Neuronal stem cell (in vitro differentiated cells): ENCODE measurements around the gene SC5D.

Experiments
- DNase-seq: peaks from one replicate; pipeline ENCODE4 v3.0.0-alpha.2; 2013; ENCODE audit warnings: low spot score
- H2AFZ ChIP-seq: one replicate; pipeline ENCODE4 v1.6.1; 2013; ENCODE audit warnings: mild to moderate bottlenecking, low read length, inconsistent platforms
- H2AK5ac ChIP-seq: 2 replicates; pipeline ENCODE4 v1.6.1; 2013; ENCODE audit warnings: low read depth, mild to moderate bottlenecking, inconsistent platforms, low read length, moderate library complexity, mixed read lengths
- H2BK120ac ChIP-seq: 2 replicates; pipeline ENCODE4 v1.6.1; 2013; ENCODE audit warnings: low read depth, mild to moderate bottlenecking, inconsistent platforms, low read length, moderate library complexity, mixed read lengths
- H2BK12ac ChIP-seq: one replicate; pipeline ENCODE4 v1.6.1; 2013; ENCODE audit warnings: low read length, inconsistent platforms
- H2BK15ac ChIP-seq: 2 replicates; pipeline ENCODE4 v1.6.1; 2013; ENCODE audit warnings: mild to moderate bottlenecking, low read length, inconsistent platforms, mixed read lengths
- H2BK5ac ChIP-seq: one replicate; pipeline ENCODE4 v1.6.1; 2013; ENCODE audit warnings: inconsistent platforms, mild to moderate bottlenecking, low read length, moderate library complexity
- H3K14ac ChIP-seq: one replicate; pipeline ENCODE4 v1.6.1; 2013; ENCODE audit warnings: low read length, inconsistent platforms
- H3K18ac ChIP-seq: 2 replicates; pipeline ENCODE4 v1.6.1; 2013; ENCODE audit warnings: low read length, inconsistent platforms
- H3K23ac ChIP-seq: 2 replicates; pipeline ENCODE4 v1.6.1; 2013; ENCODE audit warnings: low read depth, mild to moderate bottlenecking, mixed read lengths, low read length, inconsistent platforms; ENCODE audit not compliant: poor library complexity
- H3K27ac ChIP-seq: replicated peaks from 3 replicates; pipeline ENCODE4 v1.5.1; 2013; ENCODE audit warnings: low read length, inconsistent platforms
- H3K27me3 ChIP-seq, 3 experiments: 2 replicates each; pipeline ENCODE4 v1.6.1; 2013; ENCODE audit warnings: low read length in 3 of 3, mild to moderate bottlenecking in 2 of 3, inconsistent platforms in 1 of 3, low read depth in 1 of 3, mixed read lengths in 1 of 3, moderate library complexity in 1 of 3; ENCODE audit not compliant: control insufficient read depth in 3 of 3, insufficient read depth in 3 of 3
- H3K36me3 ChIP-seq, 2 donors: replicated peaks in 1 of 2; 2 replicates each; pipeline ENCODE4 v1.6.1; 2013; ENCODE audit warnings: low read length in 2 of 2; ENCODE audit not compliant: control insufficient read depth in 2 of 2, insufficient read depth in 2 of 2
- H3K4ac ChIP-seq: 2 replicates; pipeline ENCODE4 v1.6.1; 2013; ENCODE audit warnings: inconsistent platforms, mild to moderate bottlenecking, low read length, moderate library complexity
- H3K4me1 ChIP-seq, 2 donors: 1 replicate in 1 of 2; 2 replicates in 1 of 2; pipeline ENCODE4 v1.6.1; 2013; ENCODE audit warnings: low read length in 2 of 2, low read depth in 1 of 2; ENCODE audit not compliant: control insufficient read depth in 2 of 2, insufficient read depth in 1 of 2
- H3K4me2 ChIP-seq: one replicate; pipeline ENCODE4 v1.6.1; 2013; ENCODE audit warnings: mild to moderate bottlenecking, low read length, inconsistent platforms; ENCODE audit not compliant: insufficient read depth, poor library complexity, severe bottlenecking
- H3K4me3 ChIP-seq, 2 donors: 2 replicates each; pipeline ENCODE4 v1.5.1; 2013; ENCODE audit warnings: low read length in 2 of 2, mild to moderate bottlenecking in 2 of 2, inconsistent platforms in 1 of 2, moderate library complexity in 1 of 2
- H3K79me1 ChIP-seq: one replicate; pipeline ENCODE4 v1.6.1; 2013; ENCODE audit warnings: low read depth, mild to moderate bottlenecking, inconsistent platforms, low read length, moderate library complexity
- H3K9ac ChIP-seq: one replicate; pipeline ENCODE4 v1.6.1; 2013; ENCODE audit warnings: mild to moderate bottlenecking, low read depth, low read length, inconsistent platforms; ENCODE audit not compliant: poor library complexity
- H3K9me3 ChIP-seq, 2 donors: replicated peaks in 1 of 2; 2 replicates each; pipeline versions ENCODE3 to v1.6.1; 2013; ENCODE audit warnings: low read length in 2 of 2, mild to moderate bottlenecking in 2 of 2, inconsistent platforms in 1 of 2, low read depth in 1 of 2, mixed read lengths in 1 of 2, moderate library complexity in 1 of 2; ENCODE audit not compliant: control insufficient read depth in 2 of 2, insufficient read depth in 1 of 2
- H4K8ac ChIP-seq: one replicate; pipeline ENCODE4 v1.6.1; 2013; ENCODE audit warnings: low read depth, mild to moderate bottlenecking, inconsistent platforms, low read length, moderate library complexity
- H4K91ac ChIP-seq: one replicate; pipeline ENCODE4 v1.6.1; 2013; ENCODE audit warnings: low read length, low read depth, mild to moderate bottlenecking, inconsistent platforms; ENCODE audit not compliant: poor library complexity
- WGBS, 2 donors: extraction: QIAGEN DNeasy Blood & Tissue Kit; methylation state at CpG; one replicate each; pipeline ENCODE4 v1.1.7; 2013; ENCODE audit warnings: missing lambda C conversion rate in 2 of 2, mixed read lengths in 1 of 2; ENCODE audit not compliant: insufficient read length in 2 of 2, insufficient replicate concordance in 1 of 2; ENCODE audit errors: extremely low coverage in 2 of 2; 5-methylcytosine and 5-hydroxymethylcytosine counted together

The SC5D gene

GRCh38 chr11:121338536-121338935 is 46.0 kb downstream of the SC5D start:
- Histone ChIP-seq H2BK5ac (no peak overlapping the region), H3K4me2 (no peak overlapping the region), H3K14ac (no peak overlapping the region), H2AFZ (no peak overlapping the region), H3K27ac (no peak overlapping the region), H3K23ac (no peak overlapping the region), H2AK5ac (peak overlapping the region; percentile 41), H3K36me3 (no peaks in the 10 kb centered on the region), H3K4me3 (no peak overlapping the region), H3K4me1 (peaks cover 0 to 2% of the 10 kb centered on the region in 2 donors), H3K9ac (no peak overlapping the region), H4K8ac (no peak overlapping the region), H3K79me1 (no peaks in the 10 kb centered on the region), H3K27me3 (peaks cover 0 to 7% (median 0%) of the 10 kb centered on the region in 3 experiments), H3K18ac (no peak overlapping the region), H2BK12ac (no peak overlapping the region), H2BK120ac (no peak overlapping the region), H3K4ac (no peak overlapping the region), H3K9me3 (no peaks in the 10 kb centered on the region), H2BK15ac (no peak overlapping the region), H4K91ac (no peak overlapping the region)
- no peak for DNase-seq
- WGBS, 2 donors = no CpG with 5 or more reads among the region's 11 CpGs

- H3K36me3 ChIP-seq = no peaks in the 10 kb centered on the region
- DNase-seq = no peak
- no peak overlapping the region for H3K27ac ChIP-seq
- no peak overlapping the region for H3K4me2 ChIP-seq
- H3K4ac ChIP-seq = no peak overlapping the region
- peaks cover 0 to 17% (median 0%) of the 10 kb centered on the region in 3 experiments for H3K27me3 ChIP-seq
- no peak overlapping the region for H3K23ac ChIP-seq
- H4K8ac ChIP-seq = no peak overlapping the region
- H2AK5ac ChIP-seq = no peak overlapping the region
- no peak overlapping the region for H2AFZ ChIP-seq
- no peaks in the 10 kb centered on the region for H3K79me1 ChIP-seq
- H3K18ac ChIP-seq = no peak overlapping the region
- no peak overlapping the region for H3K14ac ChIP-seq
- H2BK120ac ChIP-seq = no peak overlapping the region
- no CpG with 5 or more reads among the region's 4 CpGs for WGBS, 2 donors
- no peak overlapping the region for H2BK5ac ChIP-seq
- peaks cover 0 to 2% of the 10 kb centered on the region in 2 donors for H3K4me1 ChIP-seq
- H3K4me3 ChIP-seq = no peak overlapping the region
- no peak overlapping the region for H2BK12ac ChIP-seq
- H4K91ac ChIP-seq = no peak overlapping the region
- H3K9me3 ChIP-seq = no peaks in the 10 kb centered on the region
- H3K9ac ChIP-seq = no peak overlapping the region
- no peak overlapping the region for H2BK15ac ChIP-seq
Measured at GRCh38 chr11:121340032-121340580, 47.5 kb downstream of the SC5D start.

- Histone ChIP-seq H2BK12ac (no peak overlapping the region), H3K4ac (no peak overlapping the region), H3K9ac (no peak overlapping the region), H2BK5ac (no peak overlapping the region), H3K23ac (no peak overlapping the region), H2BK120ac (no peak overlapping the region), H3K14ac (no peak overlapping the region), H4K8ac (no peak overlapping the region), H3K27ac (no peak overlapping the region), H2AK5ac (no peak overlapping the region), H2AFZ (no peak overlapping the region), H3K4me3 (no peak overlapping the region), H2BK15ac (no peak overlapping the region), H3K27me3 (peaks cover 0 to 17% (median 0%) of the 10 kb centered on the region in 3 experiments), H3K36me3 (no peaks in the 10 kb centered on the region), H3K4me2 (no peak overlapping the region), H3K4me1 (peaks cover 0 to 2% of the 10 kb centered on the region in 2 donors), H4K91ac (no peak overlapping the region), H3K79me1 (no peaks in the 10 kb centered on the region), H3K9me3 (no peaks in the 10 kb centered on the region), H3K18ac (no peak overlapping the region)
- WGBS, 2 donors = no CpG with 5 or more reads among the region's 4 CpGs
- no peak for DNase-seq
Measured at GRCh38 chr11:121341609-121342008, 49.0 kb downstream of the SC5D start.

GRCh38 chr11:121344824-121345223 is 52.3 kb downstream of the SC5D start:
- Histone ChIP-seq H2AFZ (no peak overlapping the region), H4K91ac (no peak overlapping the region), H3K27ac (no peak overlapping the region), H2BK15ac (no peak overlapping the region), H3K9me3 (no peaks in the 10 kb centered on the region), H3K14ac (no peak overlapping the region), H3K4me2 (no peak overlapping the region), H2AK5ac (no peak overlapping the region), H3K36me3 (no peaks in the 10 kb centered on the region), H3K4me3 (no peak overlapping the region), H3K4ac (no peak overlapping the region), H3K9ac (no peak overlapping the region), H2BK5ac (no peak overlapping the region), H3K79me1 (no peaks in the 10 kb centered on the region), H2BK120ac (no peak overlapping the region), H3K18ac (no peak overlapping the region), H3K27me3 (peaks cover 0 to 11% (median 0%) of the 10 kb centered on the region in 3 experiments), H4K8ac (no peak overlapping the region), H3K23ac (no peak overlapping the region), H2BK12ac (no peak overlapping the region), H3K4me1 (peaks cover 0 to 2% of the 10 kb centered on the region in 2 donors)
- DNase-seq = no peak
